Mucosa of stomach (tissue), 1 donor: Measurements from ENCODE around the gene HOXD10.

Experiments
- H3K27me3 ChIP-seq: one replicate; pipeline ENCODE4 v1.7.0; 2013; ENCODE audit warnings: mild to moderate bottlenecking, low read length; ENCODE audit not compliant: control insufficient read depth, insufficient read depth
- H3K36me3 ChIP-seq: one replicate; pipeline ENCODE4 v1.7.0; 2013; ENCODE audit warnings: low read length; ENCODE audit not compliant: control insufficient read depth, insufficient read depth
- H3K4me1 ChIP-seq: one replicate; pipeline ENCODE4 v1.7.0; 2013; ENCODE audit warnings: mild to moderate bottlenecking, low read length; ENCODE audit not compliant: control insufficient read depth, insufficient read depth
- H3K4me3 ChIP-seq: one replicate; pipeline ENCODE4 v1.7.0; 2013; ENCODE audit warnings: low read length
- H3K9ac ChIP-seq: one replicate; pipeline ENCODE4 v1.7.0; 2013; ENCODE audit warnings: mild to moderate bottlenecking, low read length, moderate library complexity
- H3K9me3 ChIP-seq: one replicate; pipeline ENCODE4 v1.7.0; 2013; ENCODE audit warnings: mild to moderate bottlenecking, low read length, moderate library complexity; ENCODE audit not compliant: control insufficient read depth
- donor health status: Pancreatic carcinoma.

Gene HOXD10

DNA sequence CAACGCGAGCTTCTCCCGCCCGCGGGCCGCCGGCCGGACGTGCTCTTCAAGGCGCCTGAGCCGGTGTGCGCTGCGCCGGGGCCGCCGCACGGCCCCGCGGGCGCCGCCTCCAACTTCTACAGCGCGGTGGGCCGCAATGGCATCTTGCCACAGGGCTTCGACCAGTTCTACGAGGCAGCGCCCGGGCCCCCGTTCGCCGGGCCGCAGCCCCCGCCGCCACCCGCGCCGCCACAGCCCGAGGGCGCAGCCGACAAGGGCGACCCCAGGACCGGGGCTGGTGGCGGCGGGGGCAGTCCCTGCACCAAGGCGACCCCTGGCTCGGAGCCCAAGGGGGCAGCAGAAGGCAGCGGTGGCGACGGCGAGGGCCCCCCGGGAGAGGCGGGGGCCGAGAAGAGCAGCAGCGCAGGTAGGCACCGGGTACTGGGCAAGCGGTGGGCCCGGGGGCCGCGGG lies 8.8 kb upstream of the HOXD10 start:
- H3K9ac ChIP-seq: no peak overlapping the region
- H3K36me3 ChIP-seq: no peaks in the 10 kb centered on the region
- no peaks in the 10 kb centered on the region for H3K4me1 ChIP-seq
- peaks cover 93% of the 10 kb centered on the region for H3K27me3 ChIP-seq
- H3K4me3 ChIP-seq: no peak overlapping the region
- no peaks in the 10 kb centered on the region for H3K9me3 ChIP-seq

DNA sequence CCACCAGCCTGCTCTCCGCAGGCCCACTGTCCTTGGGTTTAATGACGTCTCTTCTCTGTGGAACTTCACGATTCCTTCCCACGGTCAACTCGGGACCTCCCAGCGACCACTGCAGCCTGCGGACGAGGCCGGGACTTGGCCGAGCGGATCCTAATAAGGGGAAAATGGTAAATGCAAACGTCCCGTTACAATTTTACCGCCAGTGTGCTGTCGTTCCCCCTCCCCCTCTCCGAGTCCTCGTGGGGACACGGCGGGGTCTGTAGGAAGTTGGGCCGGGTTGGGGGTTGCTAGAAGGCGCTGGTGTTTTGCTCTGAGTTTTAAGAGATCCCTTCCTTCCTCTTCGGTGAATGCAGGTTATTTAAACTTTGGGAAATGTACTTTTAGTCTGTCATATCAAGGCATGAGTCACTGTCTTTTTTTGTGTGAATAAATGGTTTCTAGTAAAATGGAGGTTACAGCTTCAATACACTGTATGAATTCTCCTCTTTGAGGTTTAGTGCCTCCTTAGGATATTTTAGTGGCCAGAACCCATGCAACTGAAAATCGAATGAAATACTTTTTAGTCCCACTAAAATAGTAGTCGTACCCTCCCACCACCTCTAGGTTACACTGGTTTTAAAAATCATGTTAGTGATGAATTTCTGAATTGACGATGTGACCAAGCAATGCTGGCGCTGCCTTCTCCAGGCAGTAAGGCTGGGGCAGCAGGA lies 7.2 kb upstream of the HOXD10 start:
- Histone ChIP-seq H3K4me1 (no peaks in the 10 kb centered on the region), H3K4me3 (no peak overlapping the region), H3K9ac (no peak overlapping the region), H3K27me3 (peaks cover 93% of the 10 kb centered on the region), H3K9me3 (no peaks in the 10 kb centered on the region), H3K36me3 (no peaks in the 10 kb centered on the region)

DNA sequence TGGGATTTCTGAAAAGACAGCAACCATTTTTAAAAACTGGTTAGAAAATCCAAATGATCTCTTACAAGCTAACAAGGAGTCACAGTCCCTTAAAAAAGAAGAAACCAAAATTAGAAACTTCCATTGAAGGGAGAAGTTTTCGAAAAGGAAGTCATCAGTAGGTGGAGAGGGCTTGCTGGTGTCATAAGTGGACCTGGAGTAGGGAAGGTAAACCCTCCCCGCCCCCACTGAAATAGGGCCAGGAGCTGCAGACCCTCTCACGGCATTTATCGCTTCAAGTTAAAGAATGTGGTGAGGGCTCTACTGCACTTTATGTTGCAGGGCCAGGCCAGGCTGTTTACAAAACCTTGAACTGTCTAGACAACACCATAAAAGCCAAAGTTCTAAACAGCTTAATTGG lies 6.6 kb upstream of the HOXD10 start:
- Histone ChIP-seq H3K9ac (no peak overlapping the region), H3K4me3 (no peak overlapping the region), H3K4me1 (no peaks in the 10 kb centered on the region), H3K36me3 (no peaks in the 10 kb centered on the region), H3K27me3 (peaks cover 93% of the 10 kb centered on the region), H3K9me3 (no peaks in the 10 kb centered on the region)

DNA sequence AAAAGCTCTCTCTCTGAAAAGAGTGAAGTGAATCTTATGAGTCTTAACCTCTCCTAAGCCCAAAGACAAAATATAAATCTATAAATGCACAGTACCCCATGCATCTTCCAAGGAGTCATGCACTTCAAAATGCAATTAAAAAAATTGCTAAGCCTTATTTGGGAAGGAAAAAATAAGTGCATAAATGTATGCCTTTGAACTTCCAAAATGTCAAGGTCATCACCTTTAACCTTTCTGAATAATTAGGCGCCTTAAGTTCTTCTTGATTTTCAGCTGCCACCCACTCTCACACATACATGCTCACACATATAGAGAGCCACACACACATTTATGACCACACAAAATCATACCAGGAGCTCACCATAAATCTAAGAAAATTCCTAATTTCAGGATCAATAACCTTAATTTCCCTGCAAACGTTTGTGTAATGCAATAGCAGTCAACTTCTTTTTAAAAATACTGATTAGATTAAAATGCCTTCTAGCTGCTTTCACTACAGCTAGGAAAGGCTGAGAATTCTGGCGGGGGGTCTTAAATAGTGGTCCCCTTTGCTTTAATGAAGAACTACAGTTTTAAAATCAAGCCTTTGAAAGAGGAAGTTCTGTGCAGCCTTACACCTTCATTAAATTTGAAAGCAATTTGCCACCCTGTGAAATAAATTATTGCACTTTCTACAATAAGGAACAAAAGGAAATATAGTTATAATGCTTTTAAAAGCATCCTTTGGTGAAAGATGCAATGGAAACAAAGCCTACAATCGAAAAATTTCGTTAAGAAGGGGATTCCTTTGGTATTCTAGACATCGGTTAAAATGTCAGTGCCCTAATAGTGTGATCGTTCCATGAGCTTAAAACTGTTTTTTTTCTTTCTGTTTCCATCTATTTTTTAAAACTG lies 5.9 kb upstream of the HOXD10 start:
- no peaks in the 10 kb centered on the region for H3K4me1 ChIP-seq
- no peaks in the 10 kb centered on the region for H3K9me3 ChIP-seq
- H3K27me3 ChIP-seq: peaks cover 92% of the 10 kb centered on the region
- no peaks in the 10 kb centered on the region for H3K36me3 ChIP-seq
- H3K9ac ChIP-seq: no peak overlapping the region
- no peak overlapping the region for H3K4me3 ChIP-seq

DNA sequence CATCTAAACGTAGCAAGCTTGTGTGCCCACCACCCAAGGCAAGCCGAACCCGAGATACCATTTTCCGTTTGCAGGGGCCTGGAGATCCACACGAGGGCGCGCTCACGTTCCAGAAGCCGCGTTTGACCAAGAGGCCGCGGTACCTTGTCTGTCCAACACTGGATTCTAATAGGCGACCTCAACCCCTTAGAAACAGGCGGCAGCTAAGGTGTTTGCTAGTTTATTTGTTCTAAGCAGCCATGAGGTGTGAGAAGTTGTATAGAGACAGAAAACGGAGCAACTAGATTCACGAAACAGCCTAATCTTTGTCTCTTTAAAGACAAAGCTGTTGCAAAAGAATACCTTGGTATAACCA lies 5.3 kb upstream of the HOXD10 start:
- H3K4me3 ChIP-seq: no peak overlapping the region
- no peak overlapping the region for H3K9ac ChIP-seq
- no peaks in the 10 kb centered on the region for H3K4me1 ChIP-seq
- peaks cover 92% of the 10 kb centered on the region for H3K27me3 ChIP-seq
- H3K9me3 ChIP-seq: no peaks in the 10 kb centered on the region
- no peaks in the 10 kb centered on the region for H3K36me3 ChIP-seq

DNA sequence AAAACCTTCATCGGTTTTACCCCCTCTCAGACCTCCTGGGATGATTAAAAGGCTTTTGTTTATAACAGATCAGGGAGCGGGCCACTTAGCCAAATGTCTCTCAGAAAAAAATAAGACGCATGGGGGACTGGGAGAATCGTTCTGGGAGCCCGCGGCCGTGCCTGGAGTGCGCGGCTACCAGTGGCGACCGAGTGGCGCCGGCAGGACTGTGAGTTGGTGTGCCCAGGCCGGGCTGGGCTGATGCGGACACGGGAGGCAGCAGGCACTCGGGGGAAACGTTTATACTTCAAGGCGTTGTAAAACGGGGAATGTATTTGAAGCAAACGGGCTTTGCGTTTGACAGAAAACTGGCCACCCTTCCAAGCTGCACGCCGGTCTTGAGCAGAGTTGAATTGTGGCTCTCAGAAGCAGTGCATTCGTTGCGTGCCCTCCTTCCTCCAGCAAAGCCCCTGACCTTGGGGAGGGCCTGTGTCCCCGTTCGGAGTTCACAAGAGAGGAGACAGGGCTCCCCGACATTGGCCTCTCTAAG lies 4.7 kb upstream of the HOXD10 start:
- no peaks in the 10 kb centered on the region for H3K36me3 ChIP-seq
- H3K4me3 ChIP-seq: no peak overlapping the region
- no peak overlapping the region for H3K9ac ChIP-seq
- H3K27me3 ChIP-seq: peaks cover 92% of the 10 kb centered on the region
- no peaks in the 10 kb centered on the region for H3K4me1 ChIP-seq
- H3K9me3 ChIP-seq: no peaks in the 10 kb centered on the region

DNA sequence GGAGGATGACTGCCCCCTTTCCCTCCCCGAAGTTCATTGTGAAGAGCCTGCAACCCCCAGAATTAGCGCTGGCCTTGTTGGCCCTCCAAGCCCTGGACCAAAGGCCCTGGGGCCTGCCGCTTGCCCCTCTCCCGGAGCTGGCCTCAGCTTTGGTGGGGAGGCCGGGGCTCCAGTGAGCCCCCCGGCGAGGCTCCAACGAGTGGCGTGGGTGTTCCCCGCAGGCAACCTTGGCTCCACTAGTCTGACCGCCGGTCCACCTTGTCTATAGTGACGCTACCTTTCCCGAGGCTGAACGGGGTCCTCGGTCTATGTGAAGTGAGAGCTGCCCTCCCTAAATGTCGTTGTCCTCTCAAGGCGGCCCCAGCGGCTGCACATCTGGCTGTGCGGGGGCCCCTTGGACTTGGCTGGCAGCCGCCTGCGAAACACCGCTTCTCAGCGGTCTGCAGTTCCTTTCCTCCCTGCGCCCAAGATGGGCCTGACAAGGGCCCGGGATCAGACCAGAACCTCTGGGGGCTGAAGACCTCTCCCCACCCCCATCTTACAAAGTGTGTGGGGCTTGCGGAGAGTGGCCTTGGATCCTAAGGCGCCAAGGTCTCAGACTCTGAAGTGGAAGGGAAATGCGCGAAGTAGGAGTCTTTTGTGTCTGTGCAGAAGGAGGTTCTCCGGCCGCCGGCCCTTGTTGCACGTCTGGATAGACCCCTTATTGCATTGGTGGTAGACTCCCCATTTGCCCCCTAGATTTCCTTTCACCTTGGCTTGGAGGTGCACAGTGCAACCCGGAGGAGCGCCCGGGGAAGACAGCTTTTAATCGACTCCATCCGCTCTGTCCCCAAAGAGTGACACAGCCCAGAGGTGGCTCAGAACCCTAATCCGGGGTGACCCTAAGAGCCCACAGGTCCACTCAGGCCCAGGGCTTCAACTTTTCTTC lies 3.9 kb upstream of the HOXD10 start:
- Histone ChIP-seq H3K9me3 (no peaks in the 10 kb centered on the region), H3K4me1 (no peaks in the 10 kb centered on the region), H3K27me3 (peaks cover 95% of the 10 kb centered on the region), H3K4me3 (no peak overlapping the region), H3K9ac (no peak overlapping the region), H3K36me3 (no peaks in the 10 kb centered on the region)

DNA sequence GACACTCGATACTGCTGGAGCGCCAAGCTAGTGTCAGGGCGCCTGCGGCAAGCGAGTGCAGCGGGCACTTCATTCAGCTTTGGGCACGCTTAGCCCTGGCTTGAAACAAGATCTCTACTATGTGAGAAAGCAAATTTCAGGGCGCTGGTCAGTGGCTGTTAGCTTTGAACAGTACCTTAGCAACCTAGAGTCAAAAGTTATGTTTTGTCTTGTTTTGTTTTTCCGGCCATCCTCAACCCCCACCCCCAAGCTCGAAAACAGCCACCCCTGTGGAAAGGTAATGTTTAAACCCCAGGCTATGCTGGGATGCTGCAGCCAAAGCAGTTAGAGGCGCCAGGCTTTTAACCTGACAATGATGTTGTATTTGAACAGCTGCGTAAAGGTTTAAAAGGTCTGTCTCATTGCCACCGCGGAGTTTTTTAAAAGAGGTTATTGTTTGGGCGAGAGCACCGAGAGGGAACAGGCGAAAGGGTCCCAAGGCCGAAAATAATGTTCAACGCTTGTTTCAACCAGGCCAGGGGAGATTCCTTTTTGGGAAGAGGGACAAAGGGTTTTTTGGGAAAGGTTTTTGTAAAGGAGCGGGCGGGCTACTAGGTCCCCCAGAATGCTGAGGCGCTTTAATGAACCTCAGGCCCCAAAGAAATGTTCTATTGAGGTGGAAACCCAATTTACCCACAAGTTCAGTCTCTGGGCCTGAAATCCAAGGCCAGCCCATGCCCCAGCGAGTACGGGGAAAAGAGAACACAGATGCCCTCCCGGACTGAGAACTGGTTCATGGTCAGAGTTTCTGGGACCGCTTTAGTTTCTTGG lies 2.3 kb upstream of the HOXD10 start:
- peaks cover 98% of the 10 kb centered on the region for H3K27me3 ChIP-seq
- no peak overlapping the region for H3K4me3 ChIP-seq
- no peaks in the 10 kb centered on the region for H3K9me3 ChIP-seq
- no peak overlapping the region for H3K9ac ChIP-seq
- H3K4me1 ChIP-seq: no peaks in the 10 kb centered on the region
- no peaks in the 10 kb centered on the region for H3K36me3 ChIP-seq

DNA sequence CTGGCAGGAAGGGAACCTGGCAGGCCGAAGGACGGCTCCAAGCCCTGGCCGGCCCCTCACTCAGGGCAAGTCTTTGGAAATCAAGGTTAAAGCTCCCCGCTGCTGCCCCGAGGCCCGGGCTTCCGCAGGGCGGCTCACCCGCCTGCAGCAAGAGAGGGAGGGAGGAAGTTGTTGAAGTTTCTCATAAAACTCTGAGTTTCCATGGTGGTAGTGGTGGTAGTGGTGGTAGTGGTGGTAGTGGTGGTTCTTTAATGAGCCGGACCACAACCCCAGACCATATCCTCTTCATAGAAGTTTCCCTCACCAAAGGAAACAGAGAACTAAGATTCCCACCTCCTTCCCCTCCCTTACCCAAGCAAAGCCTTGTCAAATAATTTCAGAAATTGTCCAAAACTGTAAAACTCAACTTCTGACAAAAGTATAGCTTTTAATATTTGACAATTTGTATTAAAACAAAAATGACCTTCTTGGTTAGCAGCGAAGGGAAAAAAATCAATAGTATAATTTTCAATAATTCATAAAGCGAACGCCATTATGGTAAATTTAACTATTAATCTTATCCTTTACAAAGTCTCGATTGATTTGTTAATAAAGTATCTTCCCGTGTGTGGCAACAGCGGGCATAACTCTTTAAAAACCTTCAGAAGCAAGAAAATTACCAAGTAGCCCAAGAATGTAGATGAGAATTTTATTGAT lies 1.5 kb upstream of the HOXD10 start:
- H3K4me1 ChIP-seq: no peaks in the 10 kb centered on the region
- no peaks in the 10 kb centered on the region for H3K9me3 ChIP-seq

DNA sequence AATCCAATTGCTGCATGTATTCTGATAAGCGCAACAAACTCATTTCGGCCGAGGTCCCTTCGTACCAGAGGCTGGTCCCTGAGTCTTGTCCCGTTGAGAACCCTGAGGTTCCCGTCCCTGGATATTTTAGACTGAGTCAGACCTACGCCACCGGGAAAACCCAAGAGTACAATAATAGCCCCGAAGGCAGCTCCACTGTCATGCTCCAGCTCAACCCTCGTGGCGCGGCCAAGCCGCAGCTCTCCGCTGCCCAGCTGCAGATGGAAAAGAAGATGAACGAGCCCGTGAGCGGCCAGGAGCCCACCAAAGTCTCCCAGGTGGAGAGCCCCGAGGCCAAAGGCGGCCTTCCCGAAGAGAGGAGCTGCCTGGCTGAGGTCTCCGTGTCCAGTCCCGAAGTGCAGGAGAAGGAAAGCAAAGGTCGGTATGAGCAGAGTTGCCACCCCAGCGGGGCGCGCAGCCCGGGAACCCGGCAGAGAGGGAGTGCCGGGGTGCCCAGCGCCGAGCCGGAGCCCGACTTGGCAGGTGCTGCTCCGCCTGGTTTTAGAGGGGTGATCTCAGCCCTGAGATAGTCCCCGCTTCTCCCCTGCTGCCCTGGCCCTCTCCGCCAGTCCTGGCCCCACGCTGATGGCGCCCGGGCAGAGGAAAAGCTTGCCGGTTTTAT lies 714 bp downstream of the HOXD10 start:
- Histone ChIP-seq H3K36me3 (no peaks in the 10 kb centered on the region), H3K4me1 (peaks cover 1% of the 10 kb centered on the region), H3K9me3 (no peaks in the 10 kb centered on the region), H3K4me3 (no peak overlapping the region), H3K27me3 (peaks cover 96% of the 10 kb centered on the region), H3K9ac (no peak overlapping the region)

More for the DNA sequence above, 1.5 kb upstream of the HOXD10 start:
- H3K36me3 ChIP-seq: no peaks in the 10 kb centered on the region
- H3K9ac ChIP-seq: no peak overlapping the region
- H3K4me3 ChIP-seq: no peak overlapping the region
- H3K27me3 ChIP-seq: peaks cover 96% of the 10 kb centered on the region
